ENCODE data around the gene PYCARD.

DNA sequence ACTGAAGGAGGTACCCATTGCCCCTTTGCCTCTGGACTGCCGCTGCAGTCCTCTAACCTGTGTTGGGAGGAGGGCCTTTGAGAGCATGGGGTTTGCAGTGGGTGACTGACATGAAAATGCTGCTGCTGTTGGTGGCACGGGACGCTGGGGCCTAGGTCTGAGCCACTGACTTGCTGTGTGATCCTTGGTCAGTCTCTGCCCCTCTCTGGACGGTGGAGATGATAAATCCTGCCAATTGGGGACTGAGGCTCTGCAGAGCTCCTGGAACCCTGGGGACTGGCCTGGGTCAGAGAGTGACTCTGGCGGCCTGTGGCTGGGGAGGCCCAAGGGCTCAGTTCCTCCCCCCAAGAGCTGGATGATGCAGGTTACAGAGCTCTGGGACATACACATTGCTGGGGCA, 20.5 kb upstream of the PYCARD start:
- TF ChIP-seq, protein P1, sequence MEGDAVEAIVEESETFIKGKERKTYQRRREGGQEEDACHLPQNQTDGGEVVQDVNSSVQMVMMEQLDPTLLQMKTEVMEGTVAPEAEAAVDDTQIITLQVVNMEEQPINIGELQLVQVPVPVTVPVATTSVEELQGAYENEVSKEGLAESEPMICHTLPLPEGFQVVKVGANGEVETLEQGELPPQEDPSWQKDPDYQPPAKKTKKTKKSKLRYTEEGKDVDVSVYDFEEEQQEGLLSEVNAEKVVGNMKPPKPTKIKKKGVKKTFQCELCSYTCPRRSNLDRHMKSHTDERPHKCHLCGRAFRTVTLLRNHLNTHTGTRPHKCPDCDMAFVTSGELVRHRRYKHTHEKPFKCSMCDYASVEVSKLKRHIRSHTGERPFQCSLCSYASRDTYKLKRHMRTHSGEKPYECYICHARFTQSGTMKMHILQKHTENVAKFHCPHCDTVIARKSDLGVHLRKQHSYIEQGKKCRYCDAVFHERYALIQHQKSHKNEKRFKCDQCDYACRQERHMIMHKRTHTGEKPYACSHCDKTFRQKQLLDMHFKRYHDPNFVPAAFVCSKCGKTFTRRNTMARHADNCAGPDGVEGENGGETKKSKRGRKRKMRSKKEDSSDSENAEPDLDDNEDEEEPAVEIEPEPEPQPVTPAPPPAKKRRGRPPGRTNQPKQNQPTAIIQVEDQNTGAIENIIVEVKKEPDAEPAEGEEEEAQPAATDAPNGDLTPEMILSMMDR (IDR thresholded peaks at IDR 0.05 in 2 of 3, conservative IDR thresholded peaks at IDR 0.05 in 1 of 3; ENCODE audit: control insufficient read depth in 2 of 3, extremely low read depth in 1 of 3, insufficient read depth in 1 of 3, low read depth in 3 of 3, low read length in 3 of 3): no peak
- TF ChIP-seq KLF5 (IDR thresholded peaks at IDR 0.05; ENCODE audit: partially characterized antibody): no peak
- no peak for TF ChIP-seq CREB1 (IDR thresholded peaks at IDR 0.05; ENCODE audit: low read depth)
- TF ChIP-seq POLR2A (IDR thresholded peaks at IDR 0.05; ENCODE audit: low read depth, low read length): no peak
- no peak for TF ChIP-seq NR2C1 (IDR thresholded peaks at IDR 0.05)
- TF ChIP-seq TCF12 (IDR thresholded peaks at IDR 0.05; ENCODE audit: low read depth, low read length): no peak
- no peak for TF ChIP-seq POLR2AphosphoS5 (IDR thresholded peaks at IDR 0.05; ENCODE audit: low read length)
- TF ChIP-seq RBBP5 (conservative IDR thresholded peaks at IDR 0.05): no peak
- TF ChIP-seq, protein P2, sequence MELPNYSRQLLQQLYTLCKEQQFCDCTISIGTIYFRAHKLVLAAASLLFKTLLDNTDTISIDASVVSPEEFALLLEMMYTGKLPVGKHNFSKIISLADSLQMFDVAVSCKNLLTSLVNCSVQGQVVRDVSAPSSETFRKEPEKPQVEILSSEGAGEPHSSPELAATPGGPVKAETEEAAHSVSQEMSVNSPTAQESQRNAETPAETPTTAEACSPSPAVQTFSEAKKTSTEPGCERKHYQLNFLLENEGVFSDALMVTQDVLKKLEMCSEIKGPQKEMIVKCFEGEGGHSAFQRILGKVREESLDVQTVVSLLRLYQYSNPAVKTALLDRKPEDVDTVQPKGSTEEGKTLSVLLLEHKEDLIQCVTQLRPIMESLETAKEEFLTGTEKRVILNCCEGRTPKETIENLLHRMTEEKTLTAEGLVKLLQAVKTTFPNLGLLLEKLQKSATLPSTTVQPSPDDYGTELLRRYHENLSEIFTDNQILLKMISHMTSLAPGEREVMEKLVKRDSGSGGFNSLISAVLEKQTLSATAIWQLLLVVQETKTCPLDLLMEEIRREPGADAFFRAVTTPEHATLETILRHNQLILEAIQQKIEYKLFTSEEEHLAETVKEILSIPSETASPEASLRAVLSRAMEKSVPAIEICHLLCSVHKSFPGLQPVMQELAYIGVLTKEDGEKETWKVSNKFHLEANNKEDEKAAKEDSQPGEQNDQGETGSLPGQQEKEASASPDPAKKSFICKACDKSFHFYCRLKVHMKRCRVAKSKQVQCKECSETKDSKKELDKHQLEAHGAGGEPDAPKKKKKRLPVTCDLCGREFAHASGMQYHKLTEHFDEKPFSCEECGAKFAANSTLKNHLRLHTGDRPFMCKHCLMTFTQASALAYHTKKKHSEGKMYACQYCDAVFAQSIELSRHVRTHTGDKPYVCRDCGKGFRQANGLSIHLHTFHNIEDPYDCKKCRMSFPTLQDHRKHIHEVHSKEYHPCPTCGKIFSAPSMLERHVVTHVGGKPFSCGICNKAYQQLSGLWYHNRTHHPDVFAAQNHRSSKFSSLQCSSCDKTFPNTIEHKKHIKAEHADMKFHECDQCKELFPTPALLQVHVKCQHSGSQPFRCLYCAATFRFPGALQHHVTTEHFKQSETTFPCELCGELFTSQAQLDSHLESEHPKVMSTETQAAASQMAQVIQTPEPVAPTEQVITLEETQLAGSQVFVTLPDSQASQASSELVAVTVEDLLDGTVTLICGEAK (IDR thresholded peaks at IDR 0.05; ENCODE audit: borderline replicate concordance): no peak
- TF ChIP-seq, protein P3, sequence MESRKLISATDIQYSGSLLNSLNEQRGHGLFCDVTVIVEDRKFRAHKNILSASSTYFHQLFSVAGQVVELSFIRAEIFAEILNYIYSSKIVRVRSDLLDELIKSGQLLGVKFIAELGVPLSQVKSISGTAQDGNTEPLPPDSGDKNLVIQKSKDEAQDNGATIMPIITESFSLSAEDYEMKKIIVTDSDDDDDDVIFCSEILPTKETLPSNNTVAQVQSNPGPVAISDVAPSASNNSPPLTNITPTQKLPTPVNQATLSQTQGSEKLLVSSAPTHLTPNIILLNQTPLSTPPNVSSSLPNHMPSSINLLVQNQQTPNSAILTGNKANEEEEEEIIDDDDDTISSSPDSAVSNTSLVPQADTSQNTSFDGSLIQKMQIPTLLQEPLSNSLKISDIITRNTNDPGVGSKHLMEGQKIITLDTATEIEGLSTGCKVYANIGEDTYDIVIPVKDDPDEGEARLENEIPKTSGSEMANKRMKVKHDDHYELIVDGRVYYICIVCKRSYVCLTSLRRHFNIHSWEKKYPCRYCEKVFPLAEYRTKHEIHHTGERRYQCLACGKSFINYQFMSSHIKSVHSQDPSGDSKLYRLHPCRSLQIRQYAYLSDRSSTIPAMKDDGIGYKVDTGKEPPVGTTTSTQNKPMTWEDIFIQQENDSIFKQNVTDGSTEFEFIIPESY (IDR thresholded peaks at IDR 0.05): no peak
- TF ChIP-seq, protein P4, sequence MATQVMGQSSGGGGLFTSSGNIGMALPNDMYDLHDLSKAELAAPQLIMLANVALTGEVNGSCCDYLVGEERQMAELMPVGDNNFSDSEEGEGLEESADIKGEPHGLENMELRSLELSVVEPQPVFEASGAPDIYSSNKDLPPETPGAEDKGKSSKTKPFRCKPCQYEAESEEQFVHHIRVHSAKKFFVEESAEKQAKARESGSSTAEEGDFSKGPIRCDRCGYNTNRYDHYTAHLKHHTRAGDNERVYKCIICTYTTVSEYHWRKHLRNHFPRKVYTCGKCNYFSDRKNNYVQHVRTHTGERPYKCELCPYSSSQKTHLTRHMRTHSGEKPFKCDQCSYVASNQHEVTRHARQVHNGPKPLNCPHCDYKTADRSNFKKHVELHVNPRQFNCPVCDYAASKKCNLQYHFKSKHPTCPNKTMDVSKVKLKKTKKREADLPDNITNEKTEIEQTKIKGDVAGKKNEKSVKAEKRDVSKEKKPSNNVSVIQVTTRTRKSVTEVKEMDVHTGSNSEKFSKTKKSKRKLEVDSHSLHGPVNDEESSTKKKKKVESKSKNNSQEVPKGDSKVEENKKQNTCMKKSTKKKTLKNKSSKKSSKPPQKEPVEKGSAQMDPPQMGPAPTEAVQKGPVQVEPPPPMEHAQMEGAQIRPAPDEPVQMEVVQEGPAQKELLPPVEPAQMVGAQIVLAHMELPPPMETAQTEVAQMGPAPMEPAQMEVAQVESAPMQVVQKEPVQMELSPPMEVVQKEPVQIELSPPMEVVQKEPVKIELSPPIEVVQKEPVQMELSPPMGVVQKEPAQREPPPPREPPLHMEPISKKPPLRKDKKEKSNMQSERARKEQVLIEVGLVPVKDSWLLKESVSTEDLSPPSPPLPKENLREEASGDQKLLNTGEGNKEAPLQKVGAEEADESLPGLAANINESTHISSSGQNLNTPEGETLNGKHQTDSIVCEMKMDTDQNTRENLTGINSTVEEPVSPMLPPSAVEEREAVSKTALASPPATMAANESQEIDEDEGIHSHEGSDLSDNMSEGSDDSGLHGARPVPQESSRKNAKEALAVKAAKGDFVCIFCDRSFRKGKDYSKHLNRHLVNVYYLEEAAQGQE (IDR thresholded peaks at IDR 0.05; ENCODE audit: low read depth, low read length): no peak
